ENCODE measurements around the gene R3HDM4.
A peak's percentile ranks its signal among the peaks of the same experiment; 100 is the strongest.

The R3HDM4 gene

DNA sequence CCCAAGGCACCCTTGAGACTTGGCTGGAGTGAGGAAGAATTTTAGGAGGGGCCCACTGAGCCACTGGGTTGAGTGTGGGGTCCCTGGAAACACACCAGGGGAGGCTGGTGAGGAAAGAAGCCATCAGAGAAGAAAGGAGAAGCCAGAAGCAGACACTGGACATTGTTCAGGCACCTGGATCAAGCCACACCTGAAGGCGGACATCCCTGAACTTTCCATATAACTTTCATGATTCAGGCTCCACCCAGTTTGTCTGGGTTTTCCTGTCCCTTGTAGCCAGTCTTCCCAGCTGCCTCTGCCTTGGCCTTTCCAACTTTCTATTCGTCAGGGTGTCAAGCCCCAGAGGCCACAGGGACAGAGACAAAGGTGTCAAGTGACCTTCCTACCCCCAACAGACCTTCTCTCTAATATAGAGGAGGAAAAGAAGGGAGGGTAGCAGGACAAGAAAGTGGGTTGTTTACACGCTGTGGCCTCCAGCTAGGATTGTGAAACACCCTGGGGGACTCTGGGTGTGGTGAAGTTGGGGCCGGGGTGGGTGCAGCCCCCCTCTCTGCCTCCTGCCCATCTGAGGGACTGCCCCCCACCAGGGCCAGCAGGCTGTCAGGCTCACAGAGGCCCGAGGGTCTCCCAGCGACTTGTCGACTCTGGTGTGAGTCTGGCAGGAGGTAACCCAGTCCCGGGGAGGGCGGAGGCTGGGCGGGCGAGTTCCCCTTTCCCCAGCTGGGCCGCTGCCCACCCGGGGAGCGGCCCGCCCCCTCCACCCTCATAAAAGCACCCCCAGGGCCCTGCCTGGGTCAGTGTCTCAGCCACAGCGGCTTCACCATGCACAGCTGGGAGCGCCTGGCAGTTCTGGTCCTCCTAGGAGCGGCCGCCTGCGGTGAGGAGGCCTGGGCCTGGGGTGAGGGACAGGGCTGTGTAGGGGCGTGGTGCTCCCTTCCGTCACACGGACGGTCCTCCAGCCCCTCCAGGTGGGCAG is 53.9 kb downstream of the R3HDM4 start, which contains the start of gene CFD:
TSS of gene CFD (plus strand) at position 797 of the 976 bp plus-strand sequence. CDS start at position 823, 26 bp downstream.
- Histone ChIP-seq H3K27me3 (ENCODE audit: insufficient read depth, low read length) (peaks cover 11% of the 10 kb centered on the region), H3K4me1 (ENCODE audit: control insufficient read depth in 1 of 2, insufficient read depth in 2 of 2, low read length in 2 of 2) (peaks cover 4 to 9% of the 10 kb centered on the region in 2 experiments), H3K4ac (ENCODE audit: low read depth, low read length) (no peak within 1 kb of the TSS), H3K23ac (ENCODE audit: low read length) (no peak within 1 kb of the TSS), H4K12ac (ENCODE audit: low read depth, low read length) (no peak within 1 kb of the TSS), H3K9ac (ENCODE audit: low read length) (no peak within 1 kb of the TSS), H3K4me2 (ENCODE audit: low read length) (peak within 1 kb of the TSS; percentile 47), H3K79me1 (ENCODE audit: low read length) (no peaks in the 10 kb centered on the region), H2BK12ac (ENCODE audit: low read length) (no peak within 1 kb of the TSS), H3K4me3 (ENCODE audit: low read depth, low read length) (peak within 1 kb of the TSS; percentile 46), H3K9me3 (ENCODE audit: insufficient read depth, low read depth, low read length) (peaks cover 16% of the 10 kb centered on the region), H2AK5ac (ENCODE audit: low read length) (no peak within 1 kb of the TSS), H3K14ac (ENCODE audit: low read length) (no peak within 1 kb of the TSS), H4K91ac (ENCODE audit: low read depth, low read length) (no peak within 1 kb of the TSS), H2BK5ac (ENCODE audit: low read depth, low read length, poor library complexity) (no peak within 1 kb of the TSS), H3K27ac (ENCODE audit: low read depth, low read length) (no peak within 1 kb of the TSS), H3K36me3 (ENCODE audit: control insufficient read depth in 1 of 2, insufficient read depth in 2 of 2, low read length in 2 of 2) (no peaks in the 10 kb centered on the region), H2AFZ (ENCODE audit: insufficient read depth, low read length, poor library complexity) (peak within 1 kb of the TSS; percentile 27), H3K18ac (ENCODE audit: low read length) (no peak within 1 kb of the TSS), H3K79me2 (ENCODE audit: control insufficient read depth, insufficient read depth, low read length, poor library complexity) (no peaks in the 10 kb centered on the region), H4K8ac (ENCODE audit: low read depth, low read length) (no peak within 1 kb of the TSS), H2BK120ac (ENCODE audit: insufficient read depth, low read length, poor library complexity) (no peak within 1 kb of the TSS)
- DNase-seq = no peak
- WGBS (ENCODE audit: extremely low coverage, insufficient coverage, insufficient read length) = no CpG with 5 or more reads among the region's 24 CpGs

DNA sequence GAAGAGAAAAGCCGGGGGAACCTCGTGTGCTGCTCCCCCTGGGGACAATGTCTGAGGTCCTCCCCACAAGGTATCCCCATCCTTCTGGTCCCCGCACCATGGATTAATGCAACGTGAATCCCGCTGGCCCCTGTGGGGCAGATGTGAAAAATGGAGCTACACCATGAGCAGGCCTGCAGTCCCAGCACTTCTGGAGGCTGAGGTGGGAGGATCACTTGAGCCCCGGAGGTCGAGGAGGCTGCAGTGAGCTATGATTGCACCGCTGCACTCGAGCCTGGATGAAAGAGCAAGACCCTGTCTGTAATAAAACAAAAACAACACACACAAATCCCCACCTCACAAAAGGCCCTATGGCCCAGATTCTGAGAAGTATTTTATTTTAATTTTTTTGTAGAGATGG is 54.7 kb downstream of the R3HDM4 start:
- no peaks in the 10 kb centered on the region for H3K79me1 ChIP-seq (ENCODE audit: low read length)
- no peak overlapping the region for H2BK12ac ChIP-seq (ENCODE audit: low read length)
- DNase-seq = no peak
- no peak overlapping the region for H2BK5ac ChIP-seq (ENCODE audit: low read depth, low read length, poor library complexity)
- no peaks in the 10 kb centered on the region for H3K79me2 ChIP-seq (ENCODE audit: control insufficient read depth, insufficient read depth, low read length, poor library complexity)
- no peak overlapping the region for H4K91ac ChIP-seq (ENCODE audit: low read depth, low read length)
- H3K23ac ChIP-seq (ENCODE audit: low read length) = no peak overlapping the region
- H3K4me1 ChIP-seq (ENCODE audit: control insufficient read depth in 1 of 2, insufficient read depth in 2 of 2, low read length in 2 of 2) = peaks cover 4 to 9% of the 10 kb centered on the region in 2 experiments
- H2AK5ac ChIP-seq (ENCODE audit: low read length) = no peak overlapping the region
- H3K27ac ChIP-seq (ENCODE audit: low read depth, low read length) = no peak overlapping the region
- H3K4ac ChIP-seq (ENCODE audit: low read depth, low read length) = no peak overlapping the region
- no peak overlapping the region for H4K8ac ChIP-seq (ENCODE audit: low read depth, low read length)
- peaks cover 11% of the 10 kb centered on the region for H3K27me3 ChIP-seq (ENCODE audit: insufficient read depth, low read length)
- no peak overlapping the region for H3K9ac ChIP-seq (ENCODE audit: low read length)
- H3K4me3 ChIP-seq (ENCODE audit: low read depth, low read length) = no peak overlapping the region
- H2AFZ ChIP-seq (ENCODE audit: insufficient read depth, low read length, poor library complexity) = no peak overlapping the region
- no peak overlapping the region for H3K18ac ChIP-seq (ENCODE audit: low read length)
- no peak overlapping the region for H3K14ac ChIP-seq (ENCODE audit: low read length)
- H4K12ac ChIP-seq (ENCODE audit: low read depth, low read length) = no peak overlapping the region
- no CpG with 5 or more reads among the region's 9 CpGs for WGBS (ENCODE audit: extremely low coverage, insufficient coverage, insufficient read length)
- H3K9me3 ChIP-seq (ENCODE audit: insufficient read depth, low read depth, low read length) = peaks cover 16% of the 10 kb centered on the region
- H3K4me2 ChIP-seq (ENCODE audit: low read length) = no peak overlapping the region
- no peak overlapping the region for H2BK120ac ChIP-seq (ENCODE audit: insufficient read depth, low read length, poor library complexity)
- H3K36me3 ChIP-seq (ENCODE audit: control insufficient read depth in 1 of 2, insufficient read depth in 2 of 2, low read length in 2 of 2) = no peaks in the 10 kb centered on the region

DNA sequence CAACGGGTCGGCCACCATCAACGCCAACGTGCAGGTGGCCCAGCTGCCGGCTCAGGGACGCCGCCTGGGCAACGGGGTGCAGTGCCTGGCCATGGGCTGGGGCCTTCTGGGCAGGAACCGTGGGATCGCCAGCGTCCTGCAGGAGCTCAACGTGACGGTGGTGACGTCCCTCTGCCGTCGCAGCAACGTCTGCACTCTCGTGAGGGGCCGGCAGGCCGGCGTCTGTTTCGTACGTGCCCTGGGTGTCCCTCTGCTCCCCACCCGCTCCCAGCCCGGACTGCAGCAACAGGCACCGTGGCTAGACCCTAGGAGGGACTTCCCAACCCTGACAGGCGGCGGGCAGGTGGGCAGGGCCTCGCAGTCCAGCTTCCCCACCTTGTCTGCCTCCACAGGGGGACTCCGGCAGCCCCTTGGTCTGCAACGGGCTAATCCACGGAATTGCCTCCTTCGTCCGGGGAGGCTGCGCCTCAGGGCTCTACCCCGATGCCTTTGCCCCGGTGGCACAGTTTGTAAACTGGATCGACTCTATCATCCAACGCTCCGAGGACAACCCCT is 57.4 kb downstream of the R3HDM4 start:
- Histone ChIP-seq H3K18ac (ENCODE audit: low read length) (no peak overlapping the region), H3K79me2 (ENCODE audit: control insufficient read depth, insufficient read depth, low read length, poor library complexity) (no peaks in the 10 kb centered on the region), H3K23ac (ENCODE audit: low read length) (no peak overlapping the region), H4K12ac (ENCODE audit: low read depth, low read length) (no peak overlapping the region), H3K36me3 (ENCODE audit: control insufficient read depth in 1 of 2, insufficient read depth in 2 of 2, low read length in 2 of 2) (no peaks in the 10 kb centered on the region), H3K79me1 (ENCODE audit: low read length) (no peaks in the 10 kb centered on the region), H3K4ac (ENCODE audit: low read depth, low read length) (no peak overlapping the region), H3K14ac (ENCODE audit: low read length) (no peak overlapping the region), H3K9ac (ENCODE audit: low read length) (no peak overlapping the region), H3K4me3 (ENCODE audit: low read depth, low read length) (no peak overlapping the region), H3K27ac (ENCODE audit: low read depth, low read length) (no peak overlapping the region), H4K8ac (ENCODE audit: low read depth, low read length) (no peak overlapping the region), H3K4me2 (ENCODE audit: low read length) (no peak overlapping the region), H3K4me1 (ENCODE audit: control insufficient read depth in 1 of 2, insufficient read depth in 2 of 2, low read length in 2 of 2) (peaks cover 3 to 5% of the 10 kb centered on the region in 2 experiments), H3K27me3 (ENCODE audit: insufficient read depth, low read length) (peaks cover 3% of the 10 kb centered on the region), H3K9me3 (ENCODE audit: insufficient read depth, low read depth, low read length) (peaks cover 5% of the 10 kb centered on the region), H2BK12ac (ENCODE audit: low read length) (no peak overlapping the region), H2BK5ac (ENCODE audit: low read depth, low read length, poor library complexity) (no peak overlapping the region), H2BK120ac (ENCODE audit: insufficient read depth, low read length, poor library complexity) (no peak overlapping the region), H2AFZ (ENCODE audit: insufficient read depth, low read length, poor library complexity) (no peak overlapping the region), H4K91ac (ENCODE audit: low read depth, low read length) (no peak overlapping the region), H2AK5ac (ENCODE audit: low read length) (no peak overlapping the region)
- DNase-seq = no peak
- no CpG with 5 or more reads among the region's 40 CpGs for WGBS (ENCODE audit: extremely low coverage, insufficient coverage, insufficient read length)

- no peak overlapping the region for H4K8ac ChIP-seq (ENCODE audit: low read depth, low read length)
- no peak overlapping the region for H3K4ac ChIP-seq (ENCODE audit: low read depth, low read length)
- H3K23ac ChIP-seq (ENCODE audit: low read length) = no peak overlapping the region
- no peak for DNase-seq
- no peak overlapping the region for H2AK5ac ChIP-seq (ENCODE audit: low read length)
- H3K4me1 ChIP-seq (ENCODE audit: control insufficient read depth in 1 of 2, insufficient read depth in 2 of 2, low read length in 2 of 2) = peaks cover 0 to 5% of the 10 kb centered on the region in 2 experiments
- H3K18ac ChIP-seq (ENCODE audit: low read length) = no peak overlapping the region
- no peaks in the 10 kb centered on the region for H3K36me3 ChIP-seq (ENCODE audit: control insufficient read depth in 1 of 2, insufficient read depth in 2 of 2, low read length in 2 of 2)
- no peak overlapping the region for H4K91ac ChIP-seq (ENCODE audit: low read depth, low read length)
- no CpG with 5 or more reads among the region's 12 CpGs for WGBS (ENCODE audit: extremely low coverage, insufficient coverage, insufficient read length)
- H3K4me2 ChIP-seq (ENCODE audit: low read length) = no peak overlapping the region
- H2AFZ ChIP-seq (ENCODE audit: insufficient read depth, low read length, poor library complexity) = no peak overlapping the region
- no peak overlapping the region for H2BK5ac ChIP-seq (ENCODE audit: low read depth, low read length, poor library complexity)
- no peak overlapping the region for H3K14ac ChIP-seq (ENCODE audit: low read length)
- no peaks in the 10 kb centered on the region for H3K27me3 ChIP-seq (ENCODE audit: insufficient read depth, low read length)
- H2BK120ac ChIP-seq (ENCODE audit: insufficient read depth, low read length, poor library complexity) = no peak overlapping the region
- H2BK12ac ChIP-seq (ENCODE audit: low read length) = no peak overlapping the region
- H3K79me2 ChIP-seq (ENCODE audit: control insufficient read depth, insufficient read depth, low read length, poor library complexity) = no peaks in the 10 kb centered on the region
- no peaks in the 10 kb centered on the region for H3K79me1 ChIP-seq (ENCODE audit: low read length)
- no peak overlapping the region for H3K9ac ChIP-seq (ENCODE audit: low read length)
- H3K4me3 ChIP-seq (ENCODE audit: low read depth, low read length) = no peak overlapping the region
- H3K9me3 ChIP-seq (ENCODE audit: insufficient read depth, low read depth, low read length) = peaks cover 3% of the 10 kb centered on the region
- H4K12ac ChIP-seq (ENCODE audit: low read depth, low read length) = no peak overlapping the region
- H3K27ac ChIP-seq (ENCODE audit: low read depth, low read length) = no peak overlapping the region
Observed at GRCh38 chr19:855142-855541, 57.9 kb downstream of the R3HDM4 start.
